H9 (cell line): Measurements from ENCODE around the gene AFDN. TPM values are rescaled to one million over a fixed set of nuclear protein-coding genes. Genes with fewer than 3 reads are reported as not detected.
A peak's percentile ranks its signal among the peaks of the same experiment; 100 is the strongest.

Experiments used
- DNase-seq: peaks from one replicate; pipeline ENCODE4 v3.0.0-alpha.2; 2017
- H2AFZ ChIP-seq: one replicate; pipeline ENCODE4 v1.6.1; 2013; ENCODE audit warnings: mild to moderate bottlenecking, low read length, control low read depth, moderate library complexity
- H2AK5ac ChIP-seq: 2 replicates; pipeline ENCODE4 v1.6.1; 2013; ENCODE audit warnings: low read length, control low read depth, mixed read lengths; ENCODE audit not compliant: insufficient read length
- H2BK120ac ChIP-seq: one replicate; pipeline ENCODE4 v1.6.1; 2013; ENCODE audit warnings: low read depth, mild to moderate bottlenecking, low read length, control low read depth, inconsistent platforms; ENCODE audit not compliant: poor library complexity, severe bottlenecking
- H2BK12ac ChIP-seq: 2 replicates; pipeline ENCODE4 v1.6.1; 2013; ENCODE audit warnings: low read length, control low read depth, mixed read lengths, low read depth; ENCODE audit not compliant: insufficient read length
- H2BK15ac ChIP-seq: 2 replicates; pipeline ENCODE4 v1.6.1; 2013; ENCODE audit warnings: low read depth, low read length, control low read depth
- H2BK20ac ChIP-seq: one replicate; pipeline ENCODE4 v1.6.1; 2013; ENCODE audit warnings: low read depth, mild to moderate bottlenecking, low read length, control low read depth, inconsistent platforms; ENCODE audit not compliant: poor library complexity, severe bottlenecking
- H2BK5ac ChIP-seq: 2 replicates; pipeline ENCODE4 v1.6.1; 2013; ENCODE audit warnings: low read length, control low read depth, mixed read lengths; ENCODE audit not compliant: insufficient read length
- H3K14ac ChIP-seq: 2 replicates; pipeline ENCODE4 v1.6.1; 2013; ENCODE audit warnings: low read length, control low read depth; ENCODE audit not compliant: insufficient read depth
- H3K18ac ChIP-seq: 2 replicates; pipeline ENCODE4 v1.6.1; 2013; ENCODE audit warnings: low read depth, mild to moderate bottlenecking, mixed read lengths, low read length, control low read depth; ENCODE audit not compliant: insufficient read length
- H3K23ac ChIP-seq: 2 replicates; pipeline ENCODE4 v1.6.1; 2013; ENCODE audit warnings: low read length, control low read depth, mixed read lengths, low read depth; ENCODE audit not compliant: insufficient read length
- H3K23me2 ChIP-seq: 2 replicates; pipeline ENCODE4 v1.6.1; 2013; ENCODE audit warnings: low read depth, mild to moderate bottlenecking, mixed read lengths, low read length, control low read depth; ENCODE audit not compliant: insufficient read length, poor library complexity, severe bottlenecking
- H3K27ac ChIP-seq: 2 replicates; pipeline ENCODE4 v1.5.1; 2013; ENCODE audit warnings: low read length, control low read depth, mixed read lengths, low read depth; ENCODE audit not compliant: insufficient read length
- H3K27me3 ChIP-seq: 2 replicates; pipeline ENCODE4 v1.6.1; 2013; ENCODE audit warnings: low read length, control low read depth, inconsistent platforms; ENCODE audit not compliant: insufficient read depth
- H3K4ac ChIP-seq: 2 replicates; pipeline ENCODE4 v1.6.1; 2013; ENCODE audit warnings: low read depth, mild to moderate bottlenecking, control low read depth, inconsistent platforms, low read length, moderate library complexity
- H3K4me1 ChIP-seq: 2 replicates; pipeline ENCODE4 v1.6.1; 2013; ENCODE audit warnings: low read length, control low read depth, inconsistent platforms; ENCODE audit not compliant: insufficient read depth
- H3K4me2 ChIP-seq: 2 replicates; pipeline ENCODE4 v1.6.1; 2013; ENCODE audit warnings: low read length, control low read depth, mixed read lengths; ENCODE audit not compliant: insufficient read length, insufficient read depth
- H3K56ac ChIP-seq: 2 replicates; pipeline ENCODE4 v1.6.1; 2013; ENCODE audit warnings: low read depth, mild to moderate bottlenecking, mixed read lengths, low read length, control low read depth; ENCODE audit not compliant: insufficient read length
- H3K79me1 ChIP-seq: 2 replicates; pipeline ENCODE4 v1.6.1; 2013; ENCODE audit warnings: low read depth, mild to moderate bottlenecking, moderate library complexity, low read length, control low read depth, inconsistent platforms; ENCODE audit not compliant: insufficient read depth, poor library complexity, severe bottlenecking
- H3K79me2 ChIP-seq: 2 replicates; pipeline ENCODE4 v1.6.1; 2013; ENCODE audit warnings: low read length, control low read depth, inconsistent platforms; ENCODE audit not compliant: insufficient read depth
- H3K9ac ChIP-seq: 2 replicates; pipeline ENCODE4 v1.6.1; 2013; ENCODE audit warnings: low read length, control low read depth, mixed read lengths; ENCODE audit not compliant: insufficient read length; ENCODE audit errors: extremely low read depth
- H3K9me3 ChIP-seq: one replicate; pipeline ENCODE4 v1.6.1; 2013; ENCODE audit warnings: low read depth, low read length, inconsistent platforms; ENCODE audit not compliant: control insufficient read depth
- H3T11ph ChIP-seq: one replicate; pipeline ENCODE4 v1.6.1; 2013; ENCODE audit warnings: mild to moderate bottlenecking, low read length, control low read depth, inconsistent platforms
- H4K20me1 ChIP-seq: one replicate; pipeline ENCODE4 v1.6.1; 2013; ENCODE audit not compliant: control insufficient read depth, insufficient read length, insufficient read depth
- H4K5ac ChIP-seq: 2 replicates; pipeline ENCODE4 v1.6.1; 2013; ENCODE audit warnings: low read depth, mild to moderate bottlenecking, mixed read lengths, low read length, control low read depth; ENCODE audit not compliant: insufficient read length
- H4K8ac ChIP-seq: replicated peaks from 2 replicates; pipeline ENCODE4 v1.6.1; 2013; ENCODE audit warnings: low read length, control low read depth, mixed read lengths, low read depth; ENCODE audit not compliant: insufficient read length
- H4K91ac ChIP-seq: 2 replicates; pipeline ENCODE4 v1.6.1; 2013; ENCODE audit warnings: low read depth, mild to moderate bottlenecking, moderate library complexity, mixed read lengths, low read length, control low read depth; ENCODE audit not compliant: insufficient read length
- H3K27ac Mint-ChIP-seq, 3 experiments: 2 replicates in 2 of 3; 3 replicates in 1 of 3; pipeline ENCODE4 v1.8.0; 2020 to 2021; ENCODE audit warnings: mixed read lengths in 3 of 3, mild to moderate bottlenecking in 1 of 3, moderate library complexity in 1 of 3
- H3K27me3 Mint-ChIP-seq: 2 replicates; pipeline ENCODE4 v1.8.0; 2021; ENCODE audit warnings: low read depth, mild to moderate bottlenecking, moderate library complexity, mixed read lengths
- H3K36me3 Mint-ChIP-seq, 3 experiments: 2 replicates in 2 of 3; 3 replicates in 1 of 3; pipeline ENCODE4 v1.8.0; 2020 to 2021; ENCODE audit warnings: low read depth in 3 of 3, mixed read lengths in 3 of 3; ENCODE audit not compliant: insufficient read depth in 1 of 3
- H3K4me1 Mint-ChIP-seq, 2 experiments: 2 replicates each; pipeline ENCODE4 v1.8.0; 2020; ENCODE audit warnings: mixed read lengths in 2 of 2
- H3K4me3 Mint-ChIP-seq, 2 experiments: 2 replicates in 1 of 2; 3 replicates in 1 of 2; pipeline ENCODE4 v1.8.0; 2020 to 2021; ENCODE audit warnings: mild to moderate bottlenecking in 2 of 2, mixed read lengths in 2 of 2, moderate library complexity in 1 of 2
- H3K9me3 Mint-ChIP-seq, 2 experiments: 2 replicates in 1 of 2; 3 replicates in 1 of 2; pipeline ENCODE4 v1.8.0; 2020; ENCODE audit warnings: mild to moderate bottlenecking in 2 of 2, mixed read lengths in 2 of 2, moderate library complexity in 1 of 2
- CTCF ChIP-seq: fragments of 200-600 bp; sonication (generic); conservative IDR thresholded peaks from 3 replicates; pipeline ENCODE4 v1.8.0; 2021; ENCODE audit warnings: antibody characterized with exemption, mild to moderate bottlenecking
- WGBS: extraction: QIAGEN DNeasy Blood & Tissue Kit; methylation state at CpG from one replicate; pipeline ENCODE4 v1.1.7; 2013; ENCODE audit warnings: missing lambda C conversion rate, low lambda C conversion rate, mixed read lengths; ENCODE audit not compliant: insufficient read length; ENCODE audit errors: extremely low coverage; 5-methylcytosine and 5-hydroxymethylcytosine counted together
- total RNA-seq: library from RNA; stranded (reverse); gene quantifications from 2 replicates; pipeline ENCODE4 v1.2.1, GENCODE V29; 2021

AFDN gene
- total RNA-seq, 1 experiment from 2014 or later, result 157 TPM

GRCh38 chr6:167827583-167828324, 1.0 kb downstream of the AFDN start:
- H4K8ac ChIP-seq, result no peak overlapping the region
- H3K4me1 ChIP-seq, result no peaks in the 10 kb centered on the region; the same call in 1 of the 2 replicates
- no peak overlapping the region for H4K5ac ChIP-seq
- WGBS, result no CpG with 5 or more reads among the region's 51 CpGs
- Mint-ChIP-seq H3K9me3 (no peaks in the 10 kb centered on the region; a peak in 1 of 5 replicates), H3K4me3 (peak overlapping the region; percentile 92 to 95), H3K4me1 (peaks cover 39 to 47% of the 10 kb centered on the region in 2 experiments), H3K36me3 (peaks cover 0 to 8% (median 6%) of the 10 kb centered on the region in 3 experiments; a peak in 3 of 7 replicates), H3K27me3 (peaks cover 6% of the 10 kb centered on the region; the same call in 1 of the 2 replicates), H3K27ac (peak overlapping the region; percentile 65 to 94 (median 93); a peak in 6 of 7 replicates)
- H3K23ac ChIP-seq, result no peak overlapping the region
- no peak overlapping the region for H2BK20ac ChIP-seq
- DNase-seq, result peak; percentile 55
- H3K18ac ChIP-seq, result peak overlapping the region; percentile 67
- H3K9ac ChIP-seq, result peak overlapping the region; percentile 70
- no peak overlapping the region for H2BK12ac ChIP-seq
- H3K4ac ChIP-seq, result no peak overlapping the region
- no peak overlapping the region for H2AK5ac ChIP-seq
- peak overlapping the region; percentile 80 for H3K14ac ChIP-seq
- no peak overlapping the region for H2BK120ac ChIP-seq
- no peak overlapping the region for H3T11ph ChIP-seq
- H3K9me3 ChIP-seq, result no peaks in the 10 kb centered on the region
- H3K4me2 ChIP-seq, result peak overlapping the region; percentile 73
- TF ChIP-seq CTCF, result no peak
- H3K79me2 ChIP-seq, result peaks cover 23% of the 10 kb centered on the region; the same call in 1 of the 2 replicates
- H3K79me1 ChIP-seq, result no peaks in the 10 kb centered on the region
- no peak overlapping the region for H3K56ac ChIP-seq
- H3K27ac ChIP-seq, result no peak overlapping the region
- H3K27me3 ChIP-seq, result no peaks in the 10 kb centered on the region
- no peak overlapping the region for H2BK15ac ChIP-seq
- H4K91ac ChIP-seq, result no peak overlapping the region
- peaks cover 12% of the 10 kb centered on the region for H3K23me2 ChIP-seq
- no peak overlapping the region for H2AFZ ChIP-seq
- no peak overlapping the region for H2BK5ac ChIP-seq
- H4K20me1 ChIP-seq, result no peaks in the 10 kb centered on the region
